Activated CD4-positive, alpha-beta memory T cell treated with anti-CD3 and anti-CD28 coated beads for 36 hours (primary cell): ENCODE results near the gene APOBEC3H. TPM values are rescaled to one million over a fixed set of nuclear protein-coding genes. Genes with fewer than 3 reads are reported as not detected.
"Not testable (repeated sequence)": the region's sequence is repeated elsewhere in the genome, so short reads cannot be mapped to it uniquely, and the experiment has no call there.

Source experiments
- CTCF ChIA-PET: fragments of 350-600 bp; sonication (Branson Sonifier 250); formaldehyde crosslinking; loops from one replicate; lab custom pipeline; 2021; ENCODE audit warnings: antibody characterized with exemption, inconsistent platforms; lab: Charles Lee
- POLR2A ChIA-PET: fragments of 350-600 bp; sonication (Branson Sonifier 250); formaldehyde crosslinking; loops from one replicate; lab custom pipeline; 2021; ENCODE audit warnings: antibody characterized with exemption; lab: Charles Lee
- DNase-seq: peaks from one replicate; pipeline ENCODE4 v3.0.0-alpha.2; 2020
- H3K27ac Mint-ChIP-seq: one replicate; pipeline ENCODE4 v1.8.0; 2021; ENCODE audit warnings: mixed read lengths
- H3K27me3 Mint-ChIP-seq: one replicate; pipeline ENCODE4 v1.8.0; 2021; ENCODE audit warnings: mixed read lengths
- H3K36me3 Mint-ChIP-seq: one replicate; pipeline ENCODE4 v1.8.0; 2021; ENCODE audit warnings: mixed read lengths
- H3K4me1 Mint-ChIP-seq: one replicate; pipeline ENCODE4 v1.8.0; 2021; ENCODE audit warnings: low read depth, mixed read lengths
- H3K4me3 Mint-ChIP-seq: one replicate; pipeline ENCODE4 v1.8.0; 2021; ENCODE audit warnings: mild to moderate bottlenecking, mixed read lengths
- H3K9me3 Mint-ChIP-seq: one replicate; pipeline ENCODE4 v1.8.0; 2021; ENCODE audit warnings: mixed read lengths
- intact Hi-C: fragments of 100-400 bp; cut with micrococcal nuclease; formaldehyde crosslinking; loops from one replicate; pipeline ENCODE4 v1.15.1; 2023
- total RNA-seq, 2 experiments: library from RNA; stranded (reverse); gene quantifications; one replicate each; pipeline ENCODE4 v1.2.3, GENCODE V29; 2021

The APOBEC3H gene
- 10 to 100 TPM; 23.6 to 25.3 TPM for total RNA-seq

- H3K27ac Mint-ChIP-seq: peak within 1 kb of the TSS; percentile 91
- no peaks in the 10 kb centered on the region for H3K9me3 Mint-ChIP-seq
- H3K4me3 Mint-ChIP-seq: peak within 1 kb of the TSS; percentile 78
- H3K4me1 Mint-ChIP-seq: peaks cover 78% of the 10 kb centered on the region
- H3K36me3 Mint-ChIP-seq: no peaks in the 10 kb centered on the region
- DNase-seq: peak; percentile 74
- H3K27me3 Mint-ChIP-seq: no peaks in the 10 kb centered on the region
- intact Hi-C loops: loop anchor here (10.0 kb wide), 2 partner anchors 153 to 343 kb away; partner anchors contain the start of gene SUN2
- CTCF ChIA-PET: interaction anchor here (1.5 to 2.0 kb wide), 3 partner anchors 13 to 94 kb away, joined by 4 to 8 read pairs (median 4); no protein-coding TSS in a partner anchor
- POLR2A ChIA-PET: interaction anchor here (1.4 kb wide), 1 partner anchor 21 kb away, joined by 4 read pairs; no protein-coding TSS in a partner anchor
These were observed at the start of gene APOBEC3H for GRCh38 chr22:39097098-39098020. APOBEC3H (plus strand) TSS chr22:39097244; CDS start chr22:39100279, 3,035 bp downstream.

GRCh38 chr22:39049486-39049885 lies 47.6 kb upstream of the APOBEC3H start:
- intact Hi-C loops, H3K4me3 Mint-ChIP-seq, DNase-seq, H3K27ac Mint-ChIP-seq, H3K27me3 Mint-ChIP-seq, H3K9me3 Mint-ChIP-seq, H3K4me1 Mint-ChIP-seq, H3K36me3 Mint-ChIP-seq: not testable (repeated sequence)
- ChIA-PET POLR2A (interaction anchor here (0.7 kb wide), 1 partner anchor 49 kb away, joined by 3 read pairs; no protein-coding TSS in a partner anchor), CTCF (interaction anchor here (0.8 kb wide), 1 partner anchor 46 kb away, joined by 3 read pairs; no protein-coding TSS in a partner anchor)

GRCh38 chr22:39051844-39052495 lies 45.1 kb upstream of the APOBEC3H start:
- H3K4me3 Mint-ChIP-seq, H3K4me1 Mint-ChIP-seq, H3K36me3 Mint-ChIP-seq, CTCF ChIA-PET, DNase-seq, intact Hi-C loops, POLR2A ChIA-PET, H3K27ac Mint-ChIP-seq, H3K9me3 Mint-ChIP-seq, H3K27me3 Mint-ChIP-seq: not testable (repeated sequence)

GRCh38 chr22:39055658-39056057 lies 41.4 kb upstream of the APOBEC3H start:
- DNase-seq: no peak
- H3K4me3 Mint-ChIP-seq: no peak overlapping the region
- POLR2A ChIA-PET: no interaction called here
- H3K4me1 Mint-ChIP-seq: no peaks in the 10 kb centered on the region
- no peaks in the 10 kb centered on the region for H3K27me3 Mint-ChIP-seq
- CTCF ChIA-PET: no interaction called here
- intact Hi-C loops: no loop called here
- peaks cover 2% of the 10 kb centered on the region for H3K36me3 Mint-ChIP-seq
- no peak overlapping the region for H3K27ac Mint-ChIP-seq
- no peaks in the 10 kb centered on the region for H3K9me3 Mint-ChIP-seq

GRCh38 chr22:39061290-39061689 lies 35.8 kb upstream of the APOBEC3H start:
- H3K9me3 Mint-ChIP-seq, H3K27me3 Mint-ChIP-seq, H3K4me1 Mint-ChIP-seq, H3K27ac Mint-ChIP-seq, DNase-seq, CTCF ChIA-PET, POLR2A ChIA-PET, H3K36me3 Mint-ChIP-seq, H3K4me3 Mint-ChIP-seq: not testable (repeated sequence)
- intact Hi-C loops: loop anchor here (10.0 kb wide), 1 partner anchor 54 kb away; no protein-coding TSS in a partner anchor

GRCh38 chr22:39061951-39062350 lies 35.1 kb upstream of the APOBEC3H start:
- POLR2A ChIA-PET, H3K4me3 Mint-ChIP-seq, H3K9me3 Mint-ChIP-seq, H3K4me1 Mint-ChIP-seq, DNase-seq, H3K36me3 Mint-ChIP-seq, H3K27me3 Mint-ChIP-seq, H3K27ac Mint-ChIP-seq, CTCF ChIA-PET: not testable (repeated sequence)
- intact Hi-C loops: loop anchor here (10.0 kb wide), 1 partner anchor 53 kb away; no protein-coding TSS in a partner anchor

GRCh38 chr22:39063904-39064303 lies 33.1 kb upstream of the APOBEC3H start:
- H3K36me3 Mint-ChIP-seq, H3K4me1 Mint-ChIP-seq, DNase-seq, H3K9me3 Mint-ChIP-seq, H3K27me3 Mint-ChIP-seq, H3K27ac Mint-ChIP-seq, H3K4me3 Mint-ChIP-seq, POLR2A ChIA-PET: not testable (repeated sequence)
- intact Hi-C loops: loop anchor here (10.0 kb wide), 1 partner anchor 51 kb away; no protein-coding TSS in a partner anchor
- CTCF ChIA-PET: interaction anchor here (0.6 to 0.7 kb wide), 2 partner anchors 14 to 107 kb away, joined by 4 to 5 read pairs; no protein-coding TSS in a partner anchor

GRCh38 chr22:39066442-39067276 lies 30.4 kb upstream of the APOBEC3H start:
- H3K27me3 Mint-ChIP-seq, H3K27ac Mint-ChIP-seq, H3K9me3 Mint-ChIP-seq, H3K4me3 Mint-ChIP-seq, H3K36me3 Mint-ChIP-seq, POLR2A ChIA-PET, H3K4me1 Mint-ChIP-seq: not testable (repeated sequence)
- intact Hi-C loops: loop anchor here (10.0 kb wide), 1 partner anchor 48 kb away; no protein-coding TSS in a partner anchor
- CTCF ChIA-PET: interaction anchor here (1.0 kb wide), 1 partner anchor 52 kb away, joined by 3 read pairs; no protein-coding TSS in a partner anchor
- peak; percentile 34 for DNase-seq

GRCh38 chr22:39068033-39068785 lies 28.8 kb upstream of the APOBEC3H start:
- ChIA-PET POLR2A (interaction anchor here (0.6 kb wide), 1 partner anchor 26 kb away, joined by 3 read pairs; no protein-coding TSS in a partner anchor), CTCF (interaction anchor here (0.6 kb wide), 1 partner anchor 336 kb away, joined by 3 read pairs; no protein-coding TSS in a partner anchor)
- no peaks in the 10 kb centered on the region for H3K27me3 Mint-ChIP-seq
- H3K9me3 Mint-ChIP-seq: no peaks in the 10 kb centered on the region
- intact Hi-C loops: loop anchor here (10.0 kb wide), 1 partner anchor 47 kb away; no protein-coding TSS in a partner anchor
- H3K4me3 Mint-ChIP-seq: no peak overlapping the region
- H3K27ac Mint-ChIP-seq: no peak overlapping the region
- DNase-seq: no peak
- H3K36me3 Mint-ChIP-seq: no peaks in the 10 kb centered on the region
- peaks cover 5% of the 10 kb centered on the region for H3K4me1 Mint-ChIP-seq

- no peak overlapping the region for H3K4me3 Mint-ChIP-seq
- H3K9me3 Mint-ChIP-seq: no peaks in the 10 kb centered on the region
- intact Hi-C loops: no loop called here
- no peaks in the 10 kb centered on the region for H3K36me3 Mint-ChIP-seq
- ChIA-PET CTCF (no interaction called here), POLR2A (no interaction called here)
- H3K27me3 Mint-ChIP-seq: no peaks in the 10 kb centered on the region
- DNase-seq: no peak
- no peak overlapping the region for H3K27ac Mint-ChIP-seq
- H3K4me1 Mint-ChIP-seq: peaks cover 4% of the 10 kb centered on the region
These were observed 26.9 kb upstream of the APOBEC3H start for GRCh38 chr22:39070186-39070585.

- H3K4me3 Mint-ChIP-seq, POLR2A ChIA-PET, H3K27me3 Mint-ChIP-seq, H3K4me1 Mint-ChIP-seq, H3K27ac Mint-ChIP-seq, H3K36me3 Mint-ChIP-seq, DNase-seq, H3K9me3 Mint-ChIP-seq, intact Hi-C loops: not testable (repeated sequence)
- CTCF ChIA-PET: interaction anchor here (0.6 kb wide), 1 partner anchor 257 kb away, joined by 3 read pairs; no protein-coding TSS in a partner anchor
These were observed 24.5 kb upstream of the APOBEC3H start for GRCh38 chr22:39072581-39072981.
